Measurements from ENCODE around the gene CDK19.
"Not testable (repeated sequence)": the region's sequence is repeated elsewhere in the genome, so short reads cannot be mapped to it uniquely, and the experiment has no call there.

Gene CDK19

GRCh38 chr6:110853754-110854477 is 38.6 kb upstream of the CDK19 start:
- no peak overlapping the region for H3K27ac ChIP-seq (ENCODE audit: low read depth, low read length, poor library complexity, severe bottlenecking)
- no peak overlapping the region for H2AFZ ChIP-seq (ENCODE audit: low read length)
- no peaks in the 10 kb centered on the region for H3K9me2 ChIP-seq (ENCODE audit: low read depth, low read length)
- H3F3A ChIP-seq (ENCODE audit: insufficient read depth, low read length), result no peaks in the 10 kb centered on the region
- H4K20me1 ChIP-seq (ENCODE audit: insufficient read depth, low read length), result no peaks in the 10 kb centered on the region
- H3K9ac ChIP-seq (ENCODE audit: low read length), result no peak overlapping the region
- H3K9me3 ChIP-seq (ENCODE audit: low read length), result no peaks in the 10 kb centered on the region
- no peaks in the 10 kb centered on the region for H3K4me1 ChIP-seq (ENCODE audit: insufficient read depth, low read length, severe bottlenecking)
- H3K27me3 ChIP-seq (ENCODE audit: insufficient read depth, low read length), result no peaks in the 10 kb centered on the region
- no peak overlapping the region for H3K4me2 ChIP-seq (ENCODE audit: low read length)
- no peaks in the 10 kb centered on the region for H3K36me3 ChIP-seq (ENCODE audit: insufficient read depth, low read length)
- no peak for TF ChIP-seq EZH2 (IDR thresholded peaks at IDR 0.05; ENCODE audit: borderline replicate concordance, low read length)
- no peak overlapping the region for H3K4me3 ChIP-seq (ENCODE audit: low read depth, low read length, poor library complexity, severe bottlenecking)
- H3K79me2 ChIP-seq (ENCODE audit: insufficient read depth, low read length), result no peaks in the 10 kb centered on the region

- Histone ChIP-seq H3K79me2 (ENCODE audit: insufficient read depth, low read length) (no peaks in the 10 kb centered on the region), H3K4me2 (ENCODE audit: low read length) (no peak overlapping the region), H3K4me1 (ENCODE audit: insufficient read depth, low read length, severe bottlenecking) (no peaks in the 10 kb centered on the region), H3K4me3 (ENCODE audit: low read depth, low read length, poor library complexity, severe bottlenecking) (no peak overlapping the region), H3K9me2 (ENCODE audit: low read depth, low read length) (no peaks in the 10 kb centered on the region), H3K27ac (ENCODE audit: low read depth, low read length, poor library complexity, severe bottlenecking) (no peak overlapping the region), H4K20me1 (ENCODE audit: insufficient read depth, low read length) (no peaks in the 10 kb centered on the region), H3F3A (ENCODE audit: insufficient read depth, low read length) (no peaks in the 10 kb centered on the region), H3K27me3 (ENCODE audit: insufficient read depth, low read length) (no peaks in the 10 kb centered on the region), H3K36me3 (ENCODE audit: insufficient read depth, low read length) (no peaks in the 10 kb centered on the region), H2AFZ (ENCODE audit: low read length) (no peak overlapping the region), H3K9me3 (ENCODE audit: low read length) (no peaks in the 10 kb centered on the region), H3K9ac (ENCODE audit: low read length) (no peak overlapping the region)
- TF ChIP-seq CTCF (IDR thresholded peaks at IDR 0.05; ENCODE audit: low read length) (no peak), EZH2 (IDR thresholded peaks at IDR 0.05; ENCODE audit: borderline replicate concordance, low read length) (no peak)
Observed at GRCh38 chr6:110852773-110853172, 37.5 kb upstream of the CDK19 start.

GRCh38 chr6:110849781-110850180 is 34.5 kb upstream of the CDK19 start:
- H3F3A ChIP-seq (ENCODE audit: insufficient read depth, low read length), result no peaks in the 10 kb centered on the region
- no peak overlapping the region for H3K4me3 ChIP-seq (ENCODE audit: low read depth, low read length, poor library complexity, severe bottlenecking)
- H3K27me3 ChIP-seq (ENCODE audit: insufficient read depth, low read length), result no peaks in the 10 kb centered on the region
- TF ChIP-seq EZH2 (IDR thresholded peaks at IDR 0.05; ENCODE audit: borderline replicate concordance, low read length) (no peak), CTCF (IDR thresholded peaks at IDR 0.05; ENCODE audit: low read length) (no peak)
- H3K79me2 ChIP-seq (ENCODE audit: insufficient read depth, low read length), result no peaks in the 10 kb centered on the region
- H3K9ac ChIP-seq (ENCODE audit: low read length), result no peak overlapping the region
- H4K20me1 ChIP-seq (ENCODE audit: insufficient read depth, low read length), result no peaks in the 10 kb centered on the region
- H3K4me2 ChIP-seq (ENCODE audit: low read length), result no peak overlapping the region
- H3K9me3 ChIP-seq (ENCODE audit: low read length), result no peaks in the 10 kb centered on the region
- H2AFZ ChIP-seq (ENCODE audit: low read length), result no peak overlapping the region
- no peaks in the 10 kb centered on the region for H3K36me3 ChIP-seq (ENCODE audit: insufficient read depth, low read length)
- H3K9me2 ChIP-seq (ENCODE audit: low read depth, low read length), result no peaks in the 10 kb centered on the region
- no peak overlapping the region for H3K27ac ChIP-seq (ENCODE audit: low read depth, low read length, poor library complexity, severe bottlenecking)
- H3K4me1 ChIP-seq (ENCODE audit: insufficient read depth, low read length, severe bottlenecking), result no peaks in the 10 kb centered on the region

- Histone ChIP-seq H3K4me1 (ENCODE audit: insufficient read depth, low read length, severe bottlenecking) (no peaks in the 10 kb centered on the region), H3K27me3 (ENCODE audit: insufficient read depth, low read length) (no peaks in the 10 kb centered on the region), H3K9me2 (ENCODE audit: low read depth, low read length) (no peaks in the 10 kb centered on the region), H3K36me3 (ENCODE audit: insufficient read depth, low read length) (no peaks in the 10 kb centered on the region), H3K27ac (ENCODE audit: low read depth, low read length, poor library complexity, severe bottlenecking) (no peak overlapping the region), H2AFZ (ENCODE audit: low read length) (no peak overlapping the region), H4K20me1 (ENCODE audit: insufficient read depth, low read length) (no peaks in the 10 kb centered on the region), H3F3A (ENCODE audit: insufficient read depth, low read length) (no peaks in the 10 kb centered on the region), H3K79me2 (ENCODE audit: insufficient read depth, low read length) (no peaks in the 10 kb centered on the region), H3K9ac (ENCODE audit: low read length) (no peak overlapping the region), H3K4me2 (ENCODE audit: low read length) (no peak overlapping the region), H3K9me3 (ENCODE audit: low read length) (no peaks in the 10 kb centered on the region), H3K4me3 (ENCODE audit: low read depth, low read length, poor library complexity, severe bottlenecking) (no peak overlapping the region)
- TF ChIP-seq CTCF (IDR thresholded peaks at IDR 0.05; ENCODE audit: low read length), result no peak
- no peak for TF ChIP-seq EZH2 (IDR thresholded peaks at IDR 0.05; ENCODE audit: borderline replicate concordance, low read length)
Observed at GRCh38 chr6:110841266-110841665, 26.0 kb upstream of the CDK19 start.

- H3F3A ChIP-seq (ENCODE audit: insufficient read depth, low read length); H3K9ac ChIP-seq (ENCODE audit: low read length); H3K4me2 ChIP-seq (ENCODE audit: low read length); H3K4me1 ChIP-seq (ENCODE audit: insufficient read depth, low read length, severe bottlenecking); H4K20me1 ChIP-seq (ENCODE audit: insufficient read depth, low read length); H3K4me3 ChIP-seq (ENCODE audit: low read depth, low read length, poor library complexity, severe bottlenecking); H3K36me3 ChIP-seq (ENCODE audit: insufficient read depth, low read length); H3K9me3 ChIP-seq (ENCODE audit: low read length); H2AFZ ChIP-seq (ENCODE audit: low read length); H3K27me3 ChIP-seq (ENCODE audit: insufficient read depth, low read length); H3K27ac ChIP-seq (ENCODE audit: low read depth, low read length, poor library complexity, severe bottlenecking); H3K9me2 ChIP-seq (ENCODE audit: low read depth, low read length); H3K79me2 ChIP-seq (ENCODE audit: insufficient read depth, low read length): not testable (repeated sequence)
Observed at GRCh38 chr6:110835751-110836150, 20.5 kb upstream of the CDK19 start.

Data from OCI-LY1 (cell line).